HG03097 (cell line): ENCODE data around the gene NUBP2.

ENCODE experiments used
- ATAC-seq: cut with Tn5 transposase; IDR thresholded peaks from one replicate; pipeline ENCODE4 v1.9.1; 2021; ENCODE audit not compliant: unreplicated experiment, low FRiP score

Gene NUBP2

GRCh38 chr16:1782408-1783264 is at the start of gene NUBP2, which contains the start of gene SPSB3:
Gene NUBP2 (plus strand): TSS chr16:1782960. CDS start chr16:1783021, 61 bp downstream.
Gene SPSB3 (minus strand): TSS chr16:1782571. CDS start chr16:1781483, 1,088 bp downstream.
- ATAC-seq: peak; percentile 79

GRCh38 chr16:1734123-1734522 is 48.6 kb upstream of the NUBP2 start:
- ATAC-seq: no peak

- ATAC-seq: no peak
Observed at GRCh38 chr16:1734816-1735215, 47.9 kb upstream of the NUBP2 start.

- ATAC-seq: no peak
Observed at GRCh38 chr16:1740234-1740633, 42.5 kb upstream of the NUBP2 start.

GRCh38 chr16:1740781-1741490 is 41.8 kb upstream of the NUBP2 start:
- ATAC-seq: no peak

- no peak for ATAC-seq
Observed at GRCh38 chr16:1741553-1742165, 41.1 kb upstream of the NUBP2 start.

GRCh38 chr16:1743376-1744337 is 39.1 kb upstream of the NUBP2 start:
- ATAC-seq: no peak

GRCh38 chr16:1744338-1744840 is 38.4 kb upstream of the NUBP2 start:
- ATAC-seq: no peak

- no peak for ATAC-seq
Observed at GRCh38 chr16:1745181-1745899, 37.4 kb upstream of the NUBP2 start.

- no peak for ATAC-seq
Observed at GRCh38 chr16:1745900-1746692, 36.7 kb upstream of the NUBP2 start.

GRCh38 chr16:1746693-1747195 is 36.0 kb upstream of the NUBP2 start:
- no peak for ATAC-seq

- no peak for ATAC-seq
Observed at GRCh38 chr16:1747934-1748333, 34.8 kb upstream of the NUBP2 start.

- no peak for ATAC-seq
Observed at GRCh38 chr16:1749152-1750117, 33.3 kb upstream of the NUBP2 start.

GRCh38 chr16:1751946-1752345 is 30.8 kb upstream of the NUBP2 start:
- ATAC-seq: no peak

GRCh38 chr16:1752853-1753252 is 29.9 kb upstream of the NUBP2 start:
- ATAC-seq: no peak

- no peak for ATAC-seq
Observed at GRCh38 chr16:1754204-1754603, 28.6 kb upstream of the NUBP2 start.
